ENCODE measurements around the gene CUZD1. TPM values are rescaled to one million over a fixed set of nuclear protein-coding genes. Genes with fewer than 3 reads are reported as not detected.
"Not testable (repeated sequence)": the region's sequence is repeated elsewhere in the genome, so short reads cannot be mapped to it uniquely, and the experiment has no call there.

Gene CUZD1
- total and polyA plus RNA-seq, 3 experiments from 2014 or later, result 1.6 to 1.8 (median 1.6) TPM

GRCh38 chr10:122863216-122864193 lies 17.8 kb upstream of the CUZD1 start:
- Mint-ChIP-seq H3K4me3 (no peak overlapping the region), H3K36me3 (peaks cover 2 to 10% (median 9%) of the 10 kb centered on the region in 3 donors), H3K27me3 (no peaks in the 10 kb centered on the region), H3K27ac (no peak overlapping the region), H3K9me3 (peaks cover 0 to 2% (median 0%) of the 10 kb centered on the region in 5 donors), H3K4me1 (peaks cover 15 to 61% (median 36%) of the 10 kb centered on the region in 3 donors)
- no peak overlapping the region for H3K27ac ChIP-seq (ENCODE audit: low read depth, low read length)
- no peak for DNase-seq
- CTCF ChIA-PET, result no interaction called here
- H3K4me3 ChIP-seq (ENCODE audit: low read length), result no peak overlapping the region
- H3K27me3 ChIP-seq (ENCODE audit: insufficient read depth, low read length, poor library complexity, severe bottlenecking), result no peaks in the 10 kb centered on the region
- no peaks in the 10 kb centered on the region for H3K4me1 ChIP-seq (ENCODE audit: insufficient read depth, low read length)
- POLR2A ChIA-PET, result no interaction called here
- no peaks in the 10 kb centered on the region for H3K9me3 ChIP-seq (ENCODE audit: low read length)
- H3K36me3 ChIP-seq (ENCODE audit: insufficient read depth, low read length), result no peaks in the 10 kb centered on the region

GRCh38 chr10:122861711-122862161 lies 16.1 kb upstream of the CUZD1 start:
- POLR2A ChIA-PET, result no interaction called here
- Mint-ChIP-seq H3K36me3 (peaks cover 5 to 21% (median 7%) of the 10 kb centered on the region in 3 donors), H3K4me3 (no peak overlapping the region), H3K4me1 (peaks cover 9 to 50% (median 26%) of the 10 kb centered on the region in 3 donors), H3K27ac (peak overlapping the region in 2 of 8 donors; percentile 36 to 66), H3K9me3 (peaks cover 0 to 2% (median 0%) of the 10 kb centered on the region in 5 donors), H3K27me3 (no peaks in the 10 kb centered on the region)
- no peaks in the 10 kb centered on the region for H3K9me3 ChIP-seq (ENCODE audit: low read length)
- H3K36me3 ChIP-seq (ENCODE audit: insufficient read depth, low read length), result no peaks in the 10 kb centered on the region
- no peaks in the 10 kb centered on the region for H3K27me3 ChIP-seq (ENCODE audit: insufficient read depth, low read length, poor library complexity, severe bottlenecking)
- CTCF ChIA-PET, result no interaction called here
- H3K27ac ChIP-seq (ENCODE audit: low read depth, low read length), result no peak overlapping the region
- no peak overlapping the region for H3K4me3 ChIP-seq (ENCODE audit: low read length)
- H3K4me1 ChIP-seq (ENCODE audit: insufficient read depth, low read length), result no peaks in the 10 kb centered on the region
- DNase-seq, result no peak

GRCh38 chr10:122859527-122859926 lies 13.9 kb upstream of the CUZD1 start:
- H3K36me3 Mint-ChIP-seq, result peaks cover 8 to 42% (median 16%) of the 10 kb centered on the region in 3 donors
- Histone ChIP-seq H3K27me3 (ENCODE audit: insufficient read depth, low read length, poor library complexity, severe bottlenecking) (no peaks in the 10 kb centered on the region), H3K27ac (ENCODE audit: low read depth, low read length) (no peak overlapping the region), H3K4me1 (ENCODE audit: insufficient read depth, low read length) (no peaks in the 10 kb centered on the region), H3K9me3 (ENCODE audit: low read length) (no peaks in the 10 kb centered on the region), H3K36me3 (ENCODE audit: insufficient read depth, low read length) (peaks cover 2% of the 10 kb centered on the region), H3K4me3 (ENCODE audit: low read length) (no peak overlapping the region)
- H3K4me1 Mint-ChIP-seq, result peaks cover 10 to 52% (median 33%) of the 10 kb centered on the region in 3 donors
- peaks cover 0 to 2% (median 0%) of the 10 kb centered on the region in 5 donors for H3K9me3 Mint-ChIP-seq
- CTCF ChIA-PET, result no interaction called here
- H3K4me3 Mint-ChIP-seq, result no peak overlapping the region
- H3K27ac Mint-ChIP-seq, result no peak overlapping the region
- POLR2A ChIA-PET, result no interaction called here
- H3K27me3 Mint-ChIP-seq, result no peaks in the 10 kb centered on the region
- no peak for DNase-seq

GRCh38 chr10:122858042-122858441 lies 12.4 kb upstream of the CUZD1 start:
- H3K27me3 Mint-ChIP-seq; CTCF ChIA-PET; H3K9me3 ChIP-seq (ENCODE audit: low read length); H3K9me3 Mint-ChIP-seq; H3K27ac Mint-ChIP-seq; H3K27ac ChIP-seq (ENCODE audit: low read depth, low read length); H3K4me1 ChIP-seq (ENCODE audit: insufficient read depth, low read length); DNase-seq; H3K4me3 Mint-ChIP-seq; H3K27me3 ChIP-seq (ENCODE audit: insufficient read depth, low read length, poor library complexity, severe bottlenecking); POLR2A ChIA-PET; H3K4me3 ChIP-seq (ENCODE audit: low read length): not testable (repeated sequence)
- peaks cover 12 to 43% (median 42%) of the 10 kb centered on the region in 3 donors for H3K4me1 Mint-ChIP-seq
- H3K36me3 ChIP-seq (ENCODE audit: insufficient read depth, low read length), result peaks cover 10% of the 10 kb centered on the region
- peaks cover 9 to 57% (median 21%) of the 10 kb centered on the region in 3 donors for H3K36me3 Mint-ChIP-seq

- peaks cover 0 to 2% (median 0%) of the 10 kb centered on the region in 5 donors for H3K9me3 Mint-ChIP-seq
Observed at GRCh38 chr10:122856902-122857301, 11.2 kb upstream of the CUZD1 start.

GRCh38 chr10:122855745-122856144 lies 10.1 kb upstream of the CUZD1 start:
- Mint-ChIP-seq H3K27ac (peak overlapping the region in 2 of 8 donors; percentile 47 to 87), H3K9me3 (peaks cover 0 to 2% (median 0%) of the 10 kb centered on the region in 5 donors), H3K27me3 (no peaks in the 10 kb centered on the region), H3K36me3 (peaks cover 18 to 76% (median 30%) of the 10 kb centered on the region in 3 donors), H3K4me1 (peaks cover 9 to 31% (median 31%) of the 10 kb centered on the region in 3 donors), H3K4me3 (no peak overlapping the region)
- no peak overlapping the region for H3K27ac ChIP-seq (ENCODE audit: low read depth, low read length)
- H3K36me3 ChIP-seq (ENCODE audit: insufficient read depth, low read length), result peaks cover 10% of the 10 kb centered on the region
- H3K9me3 ChIP-seq (ENCODE audit: low read length), result no peaks in the 10 kb centered on the region
- CTCF ChIA-PET, result no interaction called here
- POLR2A ChIA-PET, result no interaction called here
- no peak overlapping the region for H3K4me3 ChIP-seq (ENCODE audit: low read length)
- H3K27me3 ChIP-seq (ENCODE audit: insufficient read depth, low read length, poor library complexity, severe bottlenecking), result no peaks in the 10 kb centered on the region
- no peak for DNase-seq
- H3K4me1 ChIP-seq (ENCODE audit: insufficient read depth, low read length), result no peaks in the 10 kb centered on the region

More at GRCh38 chr10:122856902-122857301, 11.2 kb upstream of the CUZD1 start:
- Histone ChIP-seq H3K27ac (ENCODE audit: low read depth, low read length) (no peak overlapping the region), H3K9me3 (ENCODE audit: low read length) (no peaks in the 10 kb centered on the region), H3K36me3 (ENCODE audit: insufficient read depth, low read length) (peaks cover 10% of the 10 kb centered on the region), H3K4me1 (ENCODE audit: insufficient read depth, low read length) (no peaks in the 10 kb centered on the region), H3K4me3 (ENCODE audit: low read length) (no peak overlapping the region), H3K27me3 (ENCODE audit: insufficient read depth, low read length, poor library complexity, severe bottlenecking) (no peaks in the 10 kb centered on the region)
- no peak for DNase-seq
- no peaks in the 10 kb centered on the region for H3K27me3 Mint-ChIP-seq
- ChIA-PET POLR2A (no interaction called here), CTCF (no interaction called here)
- peaks cover 13 to 66% (median 29%) of the 10 kb centered on the region in 3 donors for H3K36me3 Mint-ChIP-seq
- peaks cover 12 to 39% (median 34%) of the 10 kb centered on the region in 3 donors for H3K4me1 Mint-ChIP-seq
- H3K27ac Mint-ChIP-seq, result peak overlapping the region in 1 of 8 donors; percentile 36
- H3K4me3 Mint-ChIP-seq, result no peak overlapping the region

- no peak for DNase-seq
- Mint-ChIP-seq H3K27me3 (no peaks in the 10 kb centered on the region), H3K36me3 (peaks cover 19 to 85% (median 30%) of the 10 kb centered on the region in 3 donors), H3K9me3 (peaks cover 0 to 2% (median 0%) of the 10 kb centered on the region in 5 donors), H3K27ac (peak overlapping the region in 1 of 8 donors; percentile 57), H3K4me1 (peaks cover 9 to 31% (median 27%) of the 10 kb centered on the region in 3 donors), H3K4me3 (no peak overlapping the region)
- H3K4me1 ChIP-seq (ENCODE audit: insufficient read depth, low read length), result no peaks in the 10 kb centered on the region
- H3K36me3 ChIP-seq (ENCODE audit: insufficient read depth, low read length), result peaks cover 10% of the 10 kb centered on the region
- H3K27me3 ChIP-seq (ENCODE audit: insufficient read depth, low read length, poor library complexity, severe bottlenecking), result no peaks in the 10 kb centered on the region
- no peak overlapping the region for H3K4me3 ChIP-seq (ENCODE audit: low read length)
- H3K27ac ChIP-seq (ENCODE audit: low read depth, low read length), result no peak overlapping the region
- POLR2A ChIA-PET, result no interaction called here
- CTCF ChIA-PET, result no interaction called here
- no peaks in the 10 kb centered on the region for H3K9me3 ChIP-seq (ENCODE audit: low read length)
Observed at GRCh38 chr10:122854648-122855047, 9.0 kb upstream of the CUZD1 start.

GRCh38 chr10:122853665-122854313 lies 8.1 kb upstream of the CUZD1 start:
- no peak overlapping the region for H3K27ac ChIP-seq (ENCODE audit: low read depth, low read length)
- H3K36me3 Mint-ChIP-seq, result peaks cover 18 to 88% (median 29%) of the 10 kb centered on the region in 3 donors
- no peaks in the 10 kb centered on the region for H3K9me3 ChIP-seq (ENCODE audit: low read length)
- peaks cover 0 to 2% (median 0%) of the 10 kb centered on the region in 5 donors for H3K9me3 Mint-ChIP-seq
- no peak overlapping the region for H3K4me3 ChIP-seq (ENCODE audit: low read length)
- H3K4me3 Mint-ChIP-seq, result no peak overlapping the region
- H3K27ac Mint-ChIP-seq, result peak overlapping the region in 3 of 8 donors; percentile 29 to 74 (median 57)
- POLR2A ChIA-PET, result no interaction called here
- CTCF ChIA-PET, result no interaction called here
- no peaks in the 10 kb centered on the region for H3K4me1 ChIP-seq (ENCODE audit: insufficient read depth, low read length)
- DNase-seq, result no peak
- H3K27me3 Mint-ChIP-seq, result no peaks in the 10 kb centered on the region
- peaks cover 9 to 31% (median 27%) of the 10 kb centered on the region in 3 donors for H3K4me1 Mint-ChIP-seq
- peaks cover 10% of the 10 kb centered on the region for H3K36me3 ChIP-seq (ENCODE audit: insufficient read depth, low read length)
- no peaks in the 10 kb centered on the region for H3K27me3 ChIP-seq (ENCODE audit: insufficient read depth, low read length, poor library complexity, severe bottlenecking)

All from CD8-positive, alpha-beta memory T cell (primary cell).